Adrenal gland (tissue), 5 donors: Measurements from ENCODE around the gene NUTM1.

Source experiments
- POLR2A ChIP-seq, 2 donors: fragments of 450-650 bp; IDR thresholded peaks; one replicate each; pipeline ENCODE4 v1.6.1; 2017; ENCODE audit warnings: antibody characterized with exemption in 2 of 2, mild to moderate bottlenecking in 2 of 2, moderate library complexity in 1 of 2
- TF ChIP-seq, protein P1 (sequence below), 6 experiments: fragments of 450-650 bp in 4 of 6; fragments of 200-600 bp in 2 of 6; sonication (generic) in 1 of 6; IDR thresholded peaks; 1 replicate in 5 of 6; 2 replicates in 1 of 6; pipeline versions ENCODE4 v1.5.1 to v1.8.0; 2016 to 2021; ENCODE audit warnings: antibody characterized with exemption in 6 of 6, mild to moderate bottlenecking in 2 of 6, moderate library complexity in 1 of 6
- donor health status: DM: no; HTN: no; CAD: no.

DNA sequence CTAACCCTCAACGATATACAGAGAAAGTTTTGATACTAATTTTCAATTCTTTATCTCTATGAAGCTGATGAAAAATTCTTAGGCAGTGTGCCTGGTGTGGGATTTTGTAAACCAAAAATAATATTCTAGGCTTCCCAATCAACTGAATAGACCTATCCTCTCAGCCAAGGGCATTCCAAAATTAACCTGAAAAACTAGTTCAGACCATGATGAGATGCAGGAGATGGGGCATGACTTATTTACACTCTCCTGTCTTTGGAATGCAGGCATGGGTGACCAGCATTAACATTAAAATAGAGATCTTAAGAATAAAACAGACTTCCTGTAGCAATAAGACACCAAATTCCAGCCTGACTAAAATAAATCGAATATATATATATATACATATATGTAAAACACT, 31.7 kb downstream of the NUTM1 start:
- TF ChIP-seq, protein P1, sequence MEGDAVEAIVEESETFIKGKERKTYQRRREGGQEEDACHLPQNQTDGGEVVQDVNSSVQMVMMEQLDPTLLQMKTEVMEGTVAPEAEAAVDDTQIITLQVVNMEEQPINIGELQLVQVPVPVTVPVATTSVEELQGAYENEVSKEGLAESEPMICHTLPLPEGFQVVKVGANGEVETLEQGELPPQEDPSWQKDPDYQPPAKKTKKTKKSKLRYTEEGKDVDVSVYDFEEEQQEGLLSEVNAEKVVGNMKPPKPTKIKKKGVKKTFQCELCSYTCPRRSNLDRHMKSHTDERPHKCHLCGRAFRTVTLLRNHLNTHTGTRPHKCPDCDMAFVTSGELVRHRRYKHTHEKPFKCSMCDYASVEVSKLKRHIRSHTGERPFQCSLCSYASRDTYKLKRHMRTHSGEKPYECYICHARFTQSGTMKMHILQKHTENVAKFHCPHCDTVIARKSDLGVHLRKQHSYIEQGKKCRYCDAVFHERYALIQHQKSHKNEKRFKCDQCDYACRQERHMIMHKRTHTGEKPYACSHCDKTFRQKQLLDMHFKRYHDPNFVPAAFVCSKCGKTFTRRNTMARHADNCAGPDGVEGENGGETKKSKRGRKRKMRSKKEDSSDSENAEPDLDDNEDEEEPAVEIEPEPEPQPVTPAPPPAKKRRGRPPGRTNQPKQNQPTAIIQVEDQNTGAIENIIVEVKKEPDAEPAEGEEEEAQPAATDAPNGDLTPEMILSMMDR (IDR thresholded peaks at IDR 0.05), result no peak
- TF ChIP-seq POLR2A (IDR thresholded peaks at IDR 0.05), result no peak
